ENCODE data around the gene EXD3.

The EXD3 gene

DNA sequence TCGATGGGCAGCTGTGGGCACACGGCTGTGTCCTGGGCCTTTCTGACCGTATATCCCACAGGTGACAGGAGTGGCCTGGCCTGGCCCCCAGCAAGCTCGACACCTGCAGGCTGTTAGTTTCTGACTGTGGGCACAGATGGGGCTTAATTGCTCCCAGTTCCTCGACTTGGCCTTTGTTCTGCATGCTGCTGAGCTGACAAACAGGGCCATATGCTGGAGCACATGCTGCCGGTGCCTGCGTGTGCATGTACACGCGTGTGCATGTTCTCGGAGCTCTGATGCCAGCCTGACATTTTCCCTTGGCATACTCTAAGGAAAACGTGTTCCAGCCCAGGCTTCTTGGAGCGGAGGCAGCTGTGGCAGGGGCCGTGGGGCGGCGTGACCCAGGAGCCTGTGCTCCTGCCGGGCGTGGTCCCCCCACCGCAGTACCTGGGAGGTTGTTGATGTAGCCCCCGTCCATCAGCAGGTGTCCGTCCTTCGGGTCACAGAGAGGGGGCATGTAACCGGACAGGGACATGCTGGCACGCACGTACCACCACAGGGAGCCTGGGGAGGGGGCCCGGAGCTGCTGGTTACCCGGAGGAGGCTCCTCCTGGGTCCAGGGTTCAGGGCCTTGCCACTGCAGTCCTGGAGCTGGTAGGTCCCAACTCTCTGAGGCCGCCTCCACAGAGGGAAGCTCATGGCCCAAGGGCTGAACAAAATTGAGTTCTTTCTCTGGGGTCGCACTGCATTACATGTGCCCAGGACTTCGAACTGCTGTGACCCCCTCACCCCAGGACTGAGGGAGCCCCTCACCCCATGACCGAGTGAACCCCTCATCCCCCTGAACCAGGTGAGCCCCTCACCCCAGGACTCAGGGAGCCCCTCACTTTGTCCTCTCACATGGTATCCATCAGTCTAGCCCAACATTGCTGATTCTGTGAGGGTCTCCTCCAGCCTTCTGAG is 40.3 kb upstream of the EXD3 start:
- Histone ChIP-seq H3K4me1 (ENCODE audit: control insufficient read depth, insufficient read depth, low read length) (peaks cover 16% of the 10 kb centered on the region), H3K4me3 (ENCODE audit: low read length in 2 of 2) (no peak overlapping the region), H3K9ac (ENCODE audit: low read length in 2 of 2) (no peak overlapping the region), H3K36me3 (ENCODE audit: control insufficient read depth in 2 of 2, insufficient read depth in 2 of 2, low read length in 2 of 2) (no peaks in the 10 kb centered on the region), H3K27ac (ENCODE audit: low read length) (no peak overlapping the region), H3K9me3 (ENCODE audit: control insufficient read depth in 2 of 2, low read length in 2 of 2) (no peaks in the 10 kb centered on the region), H3K27me3 (ENCODE audit: control insufficient read depth in 1 of 2, insufficient read depth in 2 of 2, low read length in 2 of 2) (peaks cover 2 to 3% of the 10 kb centered on the region in 2 donors)

DNA sequence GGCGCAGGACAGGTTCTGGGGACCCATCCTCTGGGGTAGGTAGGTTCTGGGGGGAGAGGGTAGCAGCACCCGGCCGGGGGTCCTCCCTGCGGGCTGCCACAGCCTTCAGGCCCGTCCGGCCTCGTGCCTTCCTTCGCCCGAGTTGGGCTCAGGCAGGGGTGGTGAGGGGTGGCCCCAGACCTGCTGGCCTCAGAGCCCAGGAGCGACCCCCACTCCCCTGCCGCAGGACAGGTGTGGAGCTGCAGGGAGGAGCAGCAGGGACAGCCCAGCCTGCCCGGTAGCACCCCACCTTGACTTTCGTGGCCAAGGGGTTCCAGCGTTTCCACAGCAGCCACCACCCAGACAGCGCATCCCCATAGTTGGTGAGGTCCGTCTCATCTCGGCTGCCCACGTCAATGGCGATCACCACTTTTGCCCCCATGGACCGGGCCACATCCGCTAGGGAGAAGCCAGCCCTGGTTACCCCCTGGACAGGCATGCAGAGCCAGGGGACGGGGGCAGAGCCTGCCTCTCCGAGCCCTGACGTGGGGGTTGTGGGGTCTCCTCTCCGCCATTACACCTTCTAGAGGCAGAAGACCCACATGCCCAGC is 39.5 kb upstream of the EXD3 start:
- Histone ChIP-seq H3K9me3 (ENCODE audit: control insufficient read depth in 2 of 2, low read length in 2 of 2) (no peaks in the 10 kb centered on the region), H3K27ac (ENCODE audit: low read length) (no peak overlapping the region), H3K4me1 (ENCODE audit: control insufficient read depth, insufficient read depth, low read length) (peaks cover 21% of the 10 kb centered on the region), H3K4me3 (ENCODE audit: low read length in 2 of 2) (no peak overlapping the region), H3K36me3 (ENCODE audit: control insufficient read depth in 2 of 2, insufficient read depth in 2 of 2, low read length in 2 of 2) (no peaks in the 10 kb centered on the region), H3K27me3 (ENCODE audit: control insufficient read depth in 1 of 2, insufficient read depth in 2 of 2, low read length in 2 of 2) (peaks cover 2 to 3% of the 10 kb centered on the region in 2 donors), H3K9ac (ENCODE audit: low read length in 2 of 2) (no peak overlapping the region)

DNA sequence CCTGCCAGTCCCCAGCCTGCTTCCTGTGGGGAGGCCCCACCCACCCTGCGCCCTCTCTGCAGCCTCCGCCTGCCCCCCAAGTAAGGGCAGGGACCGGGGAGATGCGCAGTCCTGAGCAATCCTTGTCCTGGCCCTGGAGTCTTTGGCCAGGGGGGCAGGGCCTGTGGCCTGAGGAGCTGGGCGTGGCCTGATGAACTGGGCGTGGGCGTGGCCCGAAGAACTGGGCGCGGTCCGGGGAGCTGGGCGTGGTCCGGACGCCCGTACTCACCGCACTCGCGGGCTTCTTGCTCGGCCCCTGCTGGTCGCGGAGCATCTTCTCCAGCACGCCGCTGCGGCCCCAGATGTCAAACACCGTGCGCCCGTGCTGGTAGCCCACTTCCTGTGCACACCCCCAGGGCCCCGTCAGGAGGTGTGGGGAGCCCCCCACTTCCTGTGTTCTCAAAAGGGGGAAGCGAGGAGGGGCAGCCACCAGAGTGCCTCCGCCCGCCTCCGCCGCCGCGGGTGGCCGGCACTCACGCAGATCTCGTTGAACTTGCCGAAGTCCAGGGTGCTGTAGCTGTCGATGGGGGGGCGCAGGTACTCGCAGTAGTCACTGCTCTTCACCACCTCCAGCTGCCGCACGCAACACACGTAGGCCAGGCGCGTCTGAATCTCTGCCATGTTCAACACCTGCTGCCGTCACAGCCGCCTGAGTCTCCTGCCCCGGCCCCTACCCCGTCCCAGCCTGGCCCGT is 38.9 kb upstream of the EXD3 start:
- Histone ChIP-seq H3K9ac (ENCODE audit: low read length in 2 of 2) (no peak overlapping the region), H3K4me1 (ENCODE audit: control insufficient read depth, insufficient read depth, low read length) (peaks cover 21% of the 10 kb centered on the region), H3K9me3 (ENCODE audit: control insufficient read depth in 2 of 2, low read length in 2 of 2) (no peaks in the 10 kb centered on the region), H3K36me3 (ENCODE audit: control insufficient read depth in 2 of 2, insufficient read depth in 2 of 2, low read length in 2 of 2) (no peaks in the 10 kb centered on the region), H3K27me3 (ENCODE audit: control insufficient read depth in 1 of 2, insufficient read depth in 2 of 2, low read length in 2 of 2) (peaks cover 2 to 3% of the 10 kb centered on the region in 2 donors), H3K4me3 (ENCODE audit: low read length in 2 of 2) (no peak overlapping the region), H3K27ac (ENCODE audit: low read length) (no peak overlapping the region)

DNA sequence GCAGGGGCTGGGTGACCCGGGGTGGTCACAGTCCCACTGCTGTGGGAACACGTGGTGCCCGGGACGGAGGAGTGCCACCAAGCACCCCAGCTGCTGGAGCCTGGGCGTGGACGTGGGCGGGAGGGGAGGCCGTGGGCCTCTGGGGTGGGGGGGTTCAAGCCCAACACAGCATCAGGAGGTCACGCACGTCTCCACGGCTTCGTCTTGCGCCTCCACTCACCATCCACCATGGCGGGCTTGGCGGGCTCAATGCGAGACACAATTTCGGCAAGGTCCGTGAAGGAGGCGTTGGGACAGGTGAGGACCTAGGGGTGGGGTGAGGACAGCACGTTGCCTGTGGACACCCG is 38.3 kb upstream of the EXD3 start:
- H3K9ac ChIP-seq (ENCODE audit: low read length in 2 of 2), result no peak overlapping the region
- no peak overlapping the region for H3K4me3 ChIP-seq (ENCODE audit: low read length in 2 of 2)
- H3K9me3 ChIP-seq (ENCODE audit: control insufficient read depth in 2 of 2, low read length in 2 of 2), result no peaks in the 10 kb centered on the region
- peaks cover 2 to 3% of the 10 kb centered on the region in 2 donors for H3K27me3 ChIP-seq (ENCODE audit: control insufficient read depth in 1 of 2, insufficient read depth in 2 of 2, low read length in 2 of 2)
- no peaks in the 10 kb centered on the region for H3K36me3 ChIP-seq (ENCODE audit: control insufficient read depth in 2 of 2, insufficient read depth in 2 of 2, low read length in 2 of 2)
- peaks cover 21% of the 10 kb centered on the region for H3K4me1 ChIP-seq (ENCODE audit: control insufficient read depth, insufficient read depth, low read length)
- H3K27ac ChIP-seq (ENCODE audit: low read length), result no peak overlapping the region

DNA sequence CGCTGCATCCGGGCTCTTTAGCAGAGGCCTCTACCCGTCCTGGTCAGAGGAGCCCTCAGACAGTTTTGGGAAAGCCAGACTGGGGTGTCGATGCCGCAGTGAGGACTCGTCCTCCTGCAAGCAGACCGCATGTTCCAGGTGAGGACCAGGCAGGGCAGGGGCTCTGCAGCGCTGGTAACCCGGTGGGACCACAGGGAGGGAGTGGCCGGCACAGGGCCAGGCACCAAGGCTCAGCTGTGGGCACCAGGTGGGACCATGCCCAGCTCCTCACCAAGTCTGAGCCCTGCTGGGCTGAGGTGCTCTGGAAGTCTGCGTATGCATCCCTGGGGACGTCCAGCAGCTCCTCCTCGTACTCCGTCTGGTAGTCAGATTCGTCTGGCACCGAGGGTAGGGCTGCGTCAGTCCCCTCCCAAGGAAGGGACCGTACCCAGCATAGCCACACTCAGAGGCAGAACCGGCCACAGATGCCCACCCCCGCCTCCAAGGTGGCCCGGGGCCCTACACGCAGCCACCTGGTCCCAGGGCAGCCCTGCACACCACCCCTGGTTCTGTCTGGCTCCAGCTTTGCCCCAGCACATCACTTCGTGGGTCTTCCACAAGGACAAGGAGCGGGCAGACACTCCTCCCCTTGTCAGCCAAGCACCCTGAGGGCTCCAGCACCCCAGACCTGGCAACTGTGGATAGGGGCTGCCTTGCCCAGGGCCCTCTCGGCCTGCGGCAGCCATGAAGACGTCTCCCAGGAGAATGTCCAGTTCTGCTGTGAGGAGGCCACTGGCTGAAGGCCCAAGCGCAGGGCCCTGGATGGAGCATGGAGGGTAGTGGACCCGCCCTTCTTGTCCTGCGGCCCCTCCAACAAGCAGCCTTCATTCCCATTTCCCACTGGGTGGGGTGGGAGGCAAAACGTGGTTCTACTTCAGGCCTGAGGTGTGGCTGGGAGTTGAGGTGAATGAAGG is 37.7 kb upstream of the EXD3 start:
- Histone ChIP-seq H3K9me3 (ENCODE audit: control insufficient read depth in 2 of 2, low read length in 2 of 2) (no peaks in the 10 kb centered on the region), H3K4me3 (ENCODE audit: low read length in 2 of 2) (no peak overlapping the region), H3K36me3 (ENCODE audit: control insufficient read depth in 2 of 2, insufficient read depth in 2 of 2, low read length in 2 of 2) (no peaks in the 10 kb centered on the region), H3K9ac (ENCODE audit: low read length in 2 of 2) (no peak overlapping the region), H3K27me3 (ENCODE audit: control insufficient read depth in 1 of 2, insufficient read depth in 2 of 2, low read length in 2 of 2) (peaks cover 2 to 3% of the 10 kb centered on the region in 2 donors), H3K27ac (ENCODE audit: low read length) (no peak overlapping the region), H3K4me1 (ENCODE audit: control insufficient read depth, insufficient read depth, low read length) (peaks cover 21% of the 10 kb centered on the region)

DNA sequence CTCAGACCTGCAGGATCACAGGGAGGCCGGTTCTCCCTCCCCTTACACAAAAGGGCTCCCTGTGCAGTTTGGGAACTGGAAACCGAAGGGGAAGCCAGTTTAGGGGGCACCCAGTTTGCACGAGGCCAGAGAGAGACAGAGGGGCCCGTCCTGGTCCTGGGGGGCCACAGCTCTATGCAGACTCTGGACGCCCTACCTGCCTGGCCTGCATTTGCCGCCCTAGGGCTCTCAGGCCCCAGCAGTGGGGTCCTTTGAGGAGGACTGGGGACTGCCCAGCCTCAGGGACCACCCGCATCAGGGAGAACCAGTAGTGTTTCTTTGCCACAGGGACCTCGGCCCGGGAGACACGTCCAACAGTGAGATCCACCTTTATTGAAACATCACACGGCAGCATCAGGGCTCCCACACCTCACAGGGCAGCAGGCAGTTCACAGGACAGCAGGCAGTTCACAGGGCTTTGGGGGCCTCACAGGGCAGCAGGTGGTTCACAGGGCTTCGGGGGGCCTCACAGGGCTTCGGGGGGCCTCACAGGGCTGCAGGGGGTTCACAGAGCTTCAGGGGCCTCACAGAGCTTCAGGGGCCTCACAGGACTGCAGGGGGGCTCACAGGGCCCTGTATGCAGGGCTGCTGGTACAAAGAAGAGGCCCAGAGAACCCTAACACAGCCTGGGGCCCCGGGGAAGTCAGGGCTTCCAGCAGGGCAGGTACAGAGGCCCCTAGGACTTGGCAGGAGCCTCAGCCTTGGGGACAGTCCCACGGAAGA is 36.8 kb upstream of the EXD3 start:
- peak overlapping the region; percentile 46 for H3K27ac ChIP-seq (ENCODE audit: low read length)
- H3K4me3 ChIP-seq (ENCODE audit: low read length in 2 of 2), result peak overlapping the region; percentile 67 to 77
- H3K4me1 ChIP-seq (ENCODE audit: control insufficient read depth, insufficient read depth, low read length), result peaks cover 27% of the 10 kb centered on the region

DNA sequence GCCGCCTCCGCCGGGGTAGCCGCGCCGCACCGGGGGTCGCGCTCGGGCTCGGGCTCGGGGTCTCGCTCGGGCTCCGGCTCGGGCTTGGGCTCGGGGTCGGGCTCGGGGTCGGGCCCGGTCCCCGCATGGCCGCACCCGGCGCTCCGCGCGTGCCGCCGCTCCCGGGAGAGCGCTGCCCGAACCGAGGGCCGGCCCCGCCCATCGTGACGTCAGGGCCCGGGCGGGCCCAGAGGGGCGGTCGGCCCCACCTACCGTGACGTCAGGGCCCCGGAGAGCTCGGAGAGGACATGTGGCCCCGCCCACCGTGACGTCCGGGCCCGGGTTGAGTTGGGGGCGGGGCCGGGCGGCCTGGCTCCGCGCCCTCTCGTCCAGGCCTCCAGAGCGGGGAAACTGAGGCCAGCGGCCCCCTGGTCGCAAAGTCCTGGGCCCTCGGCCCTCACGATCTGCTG is 36.2 kb upstream of the EXD3 start, which contains the start of gene NSMF:
Gene NSMF, minus strand, starts transcription at position 183 of the 449 bp plus-strand sequence. CDS start 232 bp downstream, outside the sequence.
- Histone ChIP-seq H3K36me3 (ENCODE audit: control insufficient read depth in 2 of 2, insufficient read depth in 2 of 2, low read length in 2 of 2) (no peaks in the 10 kb centered on the region), H3K9me3 (ENCODE audit: control insufficient read depth in 2 of 2, low read length in 2 of 2) (no peaks in the 10 kb centered on the region), H3K4me1 (ENCODE audit: control insufficient read depth, insufficient read depth, low read length) (peaks cover 33% of the 10 kb centered on the region), H3K27ac (ENCODE audit: low read length) (peak within 1 kb of the TSS; percentile 46), H3K9ac (ENCODE audit: low read length in 2 of 2) (peak within 1 kb of the TSS; percentile 72 to 80), H3K4me3 (ENCODE audit: low read length in 2 of 2) (peak within 1 kb of the TSS; percentile 67 to 77), H3K27me3 (ENCODE audit: control insufficient read depth in 1 of 2, insufficient read depth in 2 of 2, low read length in 2 of 2) (peaks cover 2 to 3% of the 10 kb centered on the region in 2 donors)

More for the DNA sequence above, 36.8 kb upstream of the EXD3 start:
- H3K36me3 ChIP-seq (ENCODE audit: control insufficient read depth in 2 of 2, insufficient read depth in 2 of 2, low read length in 2 of 2), result no peaks in the 10 kb centered on the region
- no peaks in the 10 kb centered on the region for H3K9me3 ChIP-seq (ENCODE audit: control insufficient read depth in 2 of 2, low read length in 2 of 2)
- peak overlapping the region; percentile 72 to 80 for H3K9ac ChIP-seq (ENCODE audit: low read length in 2 of 2)
- peaks cover 2 to 3% of the 10 kb centered on the region in 2 donors for H3K27me3 ChIP-seq (ENCODE audit: control insufficient read depth in 1 of 2, insufficient read depth in 2 of 2, low read length in 2 of 2)

DNA sequence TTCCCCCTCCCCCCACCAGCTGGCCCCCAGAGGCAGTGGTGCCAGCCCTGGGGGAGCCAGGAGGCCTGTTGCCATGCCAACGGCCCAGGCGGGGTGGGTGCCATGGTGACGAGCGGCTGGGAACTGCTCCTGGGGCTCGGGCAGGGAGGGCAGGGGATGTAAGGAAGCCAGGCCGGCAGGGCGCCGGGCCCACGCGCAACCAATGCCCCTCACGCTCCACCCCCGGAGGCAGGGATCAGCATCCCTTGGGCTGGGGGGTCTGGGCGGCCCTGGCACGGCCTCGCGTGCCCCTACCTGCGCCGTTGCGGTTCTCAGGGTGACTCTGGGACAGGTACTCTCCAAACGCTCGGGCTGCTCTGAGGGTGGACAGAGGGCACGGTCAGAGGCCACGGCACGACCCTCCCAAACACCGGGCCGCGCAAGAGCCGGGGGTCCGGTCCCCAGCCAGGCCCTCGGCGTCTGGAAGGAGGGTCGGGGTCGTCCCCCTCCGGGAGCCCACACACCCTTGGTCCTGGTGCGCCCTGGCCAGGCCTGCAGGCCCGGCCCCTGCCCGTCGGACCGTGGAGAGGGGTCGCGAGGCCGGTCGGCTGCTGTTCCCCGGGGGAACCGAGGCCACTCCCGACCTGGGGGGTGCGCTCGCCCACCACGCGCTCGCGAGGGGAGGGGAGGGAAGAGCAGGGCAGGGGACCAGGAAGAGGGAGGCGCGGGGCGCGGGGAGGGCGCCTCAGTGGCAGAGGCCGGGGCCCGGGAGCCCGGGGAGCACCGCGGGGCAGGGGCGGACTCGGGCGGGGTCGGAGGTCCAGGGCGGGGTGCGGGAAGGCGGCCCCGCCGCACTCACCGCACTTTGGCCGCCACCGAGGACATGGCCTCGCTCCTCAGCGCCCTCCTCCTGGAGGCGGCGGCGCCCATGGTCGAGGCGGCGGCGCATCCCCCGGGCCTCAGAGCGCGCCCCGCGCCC is 35.5 kb upstream of the EXD3 start:
- Histone ChIP-seq H3K27ac (ENCODE audit: low read length) (no peak overlapping the region), H3K4me1 (ENCODE audit: control insufficient read depth, insufficient read depth, low read length) (peaks cover 37% of the 10 kb centered on the region), H3K9me3 (ENCODE audit: control insufficient read depth in 2 of 2, low read length in 2 of 2) (no peaks in the 10 kb centered on the region), H3K4me3 (ENCODE audit: low read length in 2 of 2) (peak overlapping the region; percentile 53 to 77), H3K9ac (ENCODE audit: low read length in 2 of 2) (peak overlapping the region; percentile 62), H3K27me3 (ENCODE audit: control insufficient read depth in 1 of 2, insufficient read depth in 2 of 2, low read length in 2 of 2) (peaks cover 2 to 3% of the 10 kb centered on the region in 2 donors), H3K36me3 (ENCODE audit: control insufficient read depth in 2 of 2, insufficient read depth in 2 of 2, low read length in 2 of 2) (no peaks in the 10 kb centered on the region)
